ENCODE data around the gene UBE3C.
A peak's percentile ranks its signal among the peaks of the same experiment; 100 is the strongest.

The UBE3C gene

DNA sequence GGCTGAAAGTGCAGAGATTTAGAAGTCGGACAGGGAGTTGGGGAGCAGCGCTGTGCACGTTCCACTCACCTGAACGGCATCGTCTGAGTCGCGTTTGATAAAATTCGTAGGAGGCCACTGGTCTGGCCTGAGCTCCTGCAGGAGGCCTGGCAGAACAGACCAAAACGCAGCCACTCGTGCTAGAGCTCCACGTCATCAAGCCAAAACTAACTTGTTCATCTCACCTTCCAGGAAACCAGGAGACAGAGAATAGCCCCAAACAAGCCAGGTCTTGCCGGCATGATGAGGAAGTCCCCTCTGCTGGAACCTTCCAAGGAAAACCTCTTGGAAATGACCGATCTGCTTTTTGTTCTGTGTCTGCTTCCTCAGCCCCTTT, 154.7 kb downstream of the UBE3C start:
- H3K27ac Mint-ChIP-seq, result no peak overlapping the region
- no peaks in the 10 kb centered on the region for H3K9me3 Mint-ChIP-seq
- ATAC-seq (no peak), DNase-seq (no peak)
- H3K4me1 Mint-ChIP-seq, result peaks cover 5% of the 10 kb centered on the region
- H3K4me3 Mint-ChIP-seq, result no peak overlapping the region
- no peaks in the 10 kb centered on the region for H3K27me3 Mint-ChIP-seq

DNA sequence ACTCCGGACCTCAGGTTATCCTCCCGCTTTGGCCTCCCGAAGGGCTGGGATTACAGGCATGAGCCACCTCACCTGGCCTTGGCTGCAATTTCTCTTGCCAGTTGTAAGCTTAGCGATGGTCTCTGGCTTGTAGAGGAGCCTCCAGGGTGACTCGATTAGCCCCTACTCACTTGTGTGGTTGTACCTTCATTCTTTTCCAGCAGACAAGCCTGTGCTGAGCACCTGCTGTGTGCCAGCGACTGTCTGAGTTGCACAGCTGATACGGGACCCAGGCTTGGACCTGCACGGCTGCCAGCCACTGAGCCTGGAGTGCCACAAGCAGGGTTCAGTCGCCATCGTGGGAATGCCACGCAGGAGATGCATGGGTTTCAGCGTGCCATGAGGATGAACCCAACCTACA, 156.0 kb downstream of the UBE3C start:
- no peak for ATAC-seq
- DNase-seq, result no peak
- Mint-ChIP-seq H3K9me3 (peaks cover 0 to 6% of the 10 kb centered on the region in 2 donors), H3K27ac (no peak overlapping the region), H3K27me3 (no peaks in the 10 kb centered on the region), H3K4me1 (peaks cover 16% of the 10 kb centered on the region), H3K4me3 (no peak overlapping the region)

DNA sequence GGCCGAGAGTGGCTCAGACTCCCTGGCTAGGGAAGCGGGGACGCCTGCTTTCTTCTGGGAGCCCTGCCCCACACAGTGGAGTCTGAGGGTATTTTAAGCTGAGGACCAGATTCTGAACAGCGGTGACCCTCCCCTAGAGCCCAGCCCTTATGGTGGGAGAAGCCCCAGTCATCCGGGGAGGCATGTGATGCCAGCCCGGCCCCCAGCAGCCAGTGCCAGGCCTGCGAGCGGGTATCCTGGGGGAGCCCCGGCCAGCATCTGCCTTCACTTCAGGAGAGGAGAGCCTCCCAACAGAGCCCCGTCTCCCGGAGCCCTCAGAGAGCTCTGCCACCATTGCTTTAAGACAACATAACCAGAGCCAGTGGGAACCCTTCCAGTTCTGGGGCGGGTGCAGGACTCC, 156.6 kb downstream of the UBE3C start:
- H3K27me3 Mint-ChIP-seq, result no peaks in the 10 kb centered on the region
- DNase-seq, result no peak
- no peak overlapping the region for H3K4me3 Mint-ChIP-seq
- peak overlapping the region in 1 of 2 donors; percentile 19 for H3K27ac Mint-ChIP-seq
- H3K9me3 Mint-ChIP-seq, result peaks cover 0 to 6% of the 10 kb centered on the region in 2 donors
- H3K4me1 Mint-ChIP-seq, result peaks cover 16% of the 10 kb centered on the region
- no peak for ATAC-seq

DNA sequence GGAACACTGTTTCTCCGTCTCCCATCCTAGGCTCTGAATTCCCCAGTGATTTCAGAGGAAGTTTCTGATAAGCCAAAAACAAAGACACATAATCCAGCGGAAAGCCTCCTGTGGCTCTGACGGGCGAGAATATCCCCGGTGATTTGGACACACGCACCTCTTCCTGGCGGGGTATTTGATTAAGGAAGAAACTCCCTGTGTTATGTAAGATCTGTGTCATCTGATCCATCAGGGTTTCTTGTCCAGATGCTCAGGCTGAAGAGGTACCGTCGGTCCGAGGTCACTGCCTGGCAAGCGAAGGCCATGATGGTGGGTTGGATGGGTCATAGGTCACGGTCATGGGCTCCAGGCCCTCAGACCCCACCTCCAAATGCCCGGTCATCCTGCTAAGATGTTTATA, 158.5 kb downstream of the UBE3C start:
- H3K27ac Mint-ChIP-seq, result no peak overlapping the region
- no peaks in the 10 kb centered on the region for H3K27me3 Mint-ChIP-seq
- peaks cover 32% of the 10 kb centered on the region for H3K4me1 Mint-ChIP-seq
- DNase-seq, result no peak
- peaks cover 0 to 6% of the 10 kb centered on the region in 2 donors for H3K9me3 Mint-ChIP-seq
- no peak overlapping the region for H3K4me3 Mint-ChIP-seq
- no peak for ATAC-seq

DNA sequence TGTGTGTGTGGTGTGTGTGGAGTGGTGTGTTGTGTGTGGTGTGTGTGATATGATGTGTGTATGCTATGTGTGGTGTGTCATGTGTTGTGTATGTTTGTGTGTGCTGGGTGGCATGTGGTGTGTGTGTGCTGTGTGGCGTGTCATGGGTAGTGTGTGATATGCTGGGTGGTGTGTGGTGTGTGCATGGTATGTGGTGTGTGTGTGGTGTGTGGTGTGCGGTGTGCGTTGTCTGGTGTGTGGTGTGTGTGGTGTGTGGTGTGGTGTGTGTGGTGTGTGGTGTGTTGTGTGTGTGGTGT, 160.5 kb downstream of the UBE3C start:
- peaks cover 49% of the 10 kb centered on the region for H3K4me1 Mint-ChIP-seq
- H3K9me3 Mint-ChIP-seq, result peaks cover 0 to 6% of the 10 kb centered on the region in 2 donors
- no peak for DNase-seq
- H3K27ac Mint-ChIP-seq, result peak overlapping the region; percentile 38 to 91
- H3K4me3 Mint-ChIP-seq, result no peak overlapping the region
- no peak for ATAC-seq
- no peaks in the 10 kb centered on the region for H3K27me3 Mint-ChIP-seq

DNA sequence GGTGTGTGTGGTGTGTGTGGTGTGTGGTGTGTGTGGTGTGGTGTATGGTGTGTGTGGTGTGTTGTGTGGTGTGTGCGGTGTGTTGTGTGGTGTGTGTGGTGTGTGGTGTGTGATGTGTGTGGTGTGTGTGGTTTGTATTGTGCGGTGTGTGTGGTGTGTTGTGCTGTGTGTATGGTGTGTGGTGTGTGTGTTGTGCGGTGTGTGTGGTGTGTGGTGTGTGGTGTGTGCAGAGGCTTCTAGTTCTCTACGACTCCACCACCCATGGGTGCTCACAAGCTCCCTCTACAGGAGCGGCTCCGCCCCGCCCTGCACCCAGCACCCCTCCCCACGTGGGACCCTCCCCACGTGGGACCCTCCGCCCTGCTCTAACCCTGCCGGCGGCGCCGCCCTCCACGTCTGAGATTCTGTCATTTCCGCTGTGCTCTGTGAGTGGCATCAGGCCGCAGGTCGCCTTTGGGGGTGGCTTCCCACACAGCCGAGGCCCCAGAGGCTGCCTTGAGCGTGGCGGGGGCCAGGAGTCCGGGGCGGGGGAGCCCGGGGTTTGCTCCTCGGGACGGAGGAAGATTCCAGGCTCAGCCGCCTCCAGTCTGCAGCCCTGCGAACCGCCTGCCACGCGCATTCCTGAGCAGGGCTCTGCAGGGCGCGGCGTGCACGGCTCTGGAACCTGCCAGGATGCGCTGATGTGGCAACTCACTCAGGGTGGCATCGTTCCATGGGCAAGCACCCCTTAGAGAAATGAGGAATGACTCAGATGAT, 161.1 kb downstream of the UBE3C start:
- no peaks in the 10 kb centered on the region for H3K27me3 Mint-ChIP-seq
- H3K27ac Mint-ChIP-seq, result peak overlapping the region; percentile 38 to 91
- ATAC-seq (peak; percentile 23), DNase-seq (peak in 1 of 2 donors; percentile 33)
- no peak overlapping the region for H3K4me3 Mint-ChIP-seq
- peaks cover 0 to 6% of the 10 kb centered on the region in 2 donors for H3K9me3 Mint-ChIP-seq
- H3K4me1 Mint-ChIP-seq, result peaks cover 49% of the 10 kb centered on the region

DNA sequence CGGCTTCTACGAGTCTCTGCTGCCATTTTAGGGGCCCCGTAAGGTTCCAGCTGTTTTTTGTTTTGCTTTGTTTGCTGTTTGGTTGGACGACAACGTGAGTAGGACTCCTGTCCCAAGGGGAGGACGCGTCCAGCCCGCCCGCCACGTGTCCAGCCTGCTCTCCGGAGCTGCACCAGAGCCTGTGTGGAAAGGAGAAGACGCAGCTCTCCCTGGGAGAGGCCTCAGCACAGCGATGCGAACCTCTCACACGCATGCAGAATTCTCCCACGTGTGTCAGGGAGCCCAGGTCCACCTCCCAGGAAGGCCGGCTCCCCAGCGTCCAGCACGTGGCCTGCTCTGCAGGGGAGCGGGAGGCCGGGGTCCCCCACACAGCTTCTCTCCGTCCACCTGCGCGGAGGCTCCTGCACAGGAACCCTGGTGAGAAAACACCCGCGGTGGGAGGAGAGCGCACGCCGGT, 161.7 kb downstream of the UBE3C start:
- ATAC-seq (no peak), DNase-seq (no peak)
- H3K4me1 Mint-ChIP-seq, result peaks cover 53% of the 10 kb centered on the region
- no peaks in the 10 kb centered on the region for H3K27me3 Mint-ChIP-seq
- H3K9me3 Mint-ChIP-seq, result peaks cover 0 to 6% of the 10 kb centered on the region in 2 donors
- no peak overlapping the region for H3K27ac Mint-ChIP-seq
- no peak overlapping the region for H3K4me3 Mint-ChIP-seq

DNA sequence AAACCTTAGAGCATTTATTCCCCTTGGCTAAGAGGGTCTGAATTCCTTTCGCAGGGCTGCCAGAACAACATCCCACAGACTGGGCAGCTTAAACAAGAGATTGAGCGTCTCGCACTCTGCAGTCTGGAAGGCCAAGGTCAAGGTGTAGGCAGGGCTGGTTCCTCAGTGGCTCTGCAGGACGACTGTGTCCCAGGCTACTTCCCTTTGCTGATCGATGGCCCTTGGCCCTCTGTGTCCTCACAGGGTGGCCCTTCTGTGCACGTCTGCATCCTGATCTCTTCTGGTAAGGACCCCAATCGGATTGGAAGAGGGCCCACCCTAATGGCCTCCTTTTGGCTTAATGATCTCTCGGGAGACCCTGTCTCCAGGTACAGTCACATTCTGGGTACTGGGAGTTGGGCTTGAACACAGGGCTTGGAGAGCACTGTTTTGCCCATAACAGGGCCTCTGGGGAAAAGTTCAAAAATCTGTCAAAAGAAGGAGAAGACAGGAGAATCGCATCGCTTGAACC, 162.9 kb downstream of the UBE3C start:
- peaks cover 61% of the 10 kb centered on the region for H3K4me1 Mint-ChIP-seq
- ATAC-seq (no peak), DNase-seq (no peak)
- peak overlapping the region; percentile 65 to 77 for H3K4me3 Mint-ChIP-seq
- peaks cover 0 to 6% of the 10 kb centered on the region in 2 donors for H3K9me3 Mint-ChIP-seq
- no peaks in the 10 kb centered on the region for H3K27me3 Mint-ChIP-seq
- H3K27ac Mint-ChIP-seq, result peak overlapping the region; percentile 87 to 95

DNA sequence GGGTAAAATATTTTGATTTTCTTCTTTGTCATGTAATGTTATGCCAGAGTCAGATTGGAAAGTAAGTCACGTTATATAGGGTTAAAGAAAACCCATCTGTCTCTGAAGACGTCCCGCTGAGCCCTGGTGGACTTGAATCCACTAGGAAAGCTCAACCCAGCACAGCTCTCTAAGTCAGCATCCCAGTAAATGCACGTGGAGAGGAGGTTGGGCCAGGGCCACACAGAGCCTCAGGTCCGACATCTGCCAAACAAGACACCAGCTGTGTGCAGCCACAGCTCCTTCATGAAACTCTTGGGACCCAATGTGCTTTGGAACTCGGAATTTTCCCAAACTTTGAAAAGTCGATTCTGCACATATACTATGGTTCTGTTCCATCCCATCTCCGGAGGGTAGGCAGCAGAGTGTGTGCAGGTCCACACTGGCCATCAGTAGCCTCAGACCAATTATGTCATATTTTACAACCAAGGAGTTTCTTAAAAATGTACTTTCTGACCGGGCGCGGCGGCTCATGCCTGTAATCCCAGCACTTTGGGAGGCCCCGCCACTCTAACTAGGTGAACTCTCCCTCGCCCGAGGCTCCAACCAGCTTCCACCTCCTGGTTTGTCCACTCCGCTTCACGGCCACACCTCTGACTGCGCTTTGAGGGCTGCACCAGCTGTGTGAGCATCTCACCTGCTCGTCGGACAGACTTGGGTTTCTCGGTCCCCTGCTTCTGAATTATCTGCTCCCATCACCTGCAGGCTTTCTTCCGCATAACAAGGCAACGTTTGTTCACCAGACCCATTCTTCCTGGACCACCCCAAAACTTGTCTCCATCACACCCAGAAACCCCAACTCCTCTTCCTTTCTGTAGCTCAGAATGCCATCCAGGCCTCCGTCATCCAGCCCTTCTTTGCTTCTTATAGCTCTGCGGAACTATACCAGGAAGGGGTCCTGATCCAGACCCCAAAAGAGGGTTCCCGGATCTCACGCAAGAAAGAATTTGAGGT, 168.4 kb downstream of the UBE3C start:
- no peak overlapping the region for H3K27ac Mint-ChIP-seq
- H3K4me1 Mint-ChIP-seq, result peaks cover 45% of the 10 kb centered on the region
- no peak overlapping the region for H3K4me3 Mint-ChIP-seq
- H3K27me3 Mint-ChIP-seq, result no peaks in the 10 kb centered on the region
- ATAC-seq (no peak), DNase-seq (no peak)
- H3K9me3 Mint-ChIP-seq, result no peaks in the 10 kb centered on the region

DNA sequence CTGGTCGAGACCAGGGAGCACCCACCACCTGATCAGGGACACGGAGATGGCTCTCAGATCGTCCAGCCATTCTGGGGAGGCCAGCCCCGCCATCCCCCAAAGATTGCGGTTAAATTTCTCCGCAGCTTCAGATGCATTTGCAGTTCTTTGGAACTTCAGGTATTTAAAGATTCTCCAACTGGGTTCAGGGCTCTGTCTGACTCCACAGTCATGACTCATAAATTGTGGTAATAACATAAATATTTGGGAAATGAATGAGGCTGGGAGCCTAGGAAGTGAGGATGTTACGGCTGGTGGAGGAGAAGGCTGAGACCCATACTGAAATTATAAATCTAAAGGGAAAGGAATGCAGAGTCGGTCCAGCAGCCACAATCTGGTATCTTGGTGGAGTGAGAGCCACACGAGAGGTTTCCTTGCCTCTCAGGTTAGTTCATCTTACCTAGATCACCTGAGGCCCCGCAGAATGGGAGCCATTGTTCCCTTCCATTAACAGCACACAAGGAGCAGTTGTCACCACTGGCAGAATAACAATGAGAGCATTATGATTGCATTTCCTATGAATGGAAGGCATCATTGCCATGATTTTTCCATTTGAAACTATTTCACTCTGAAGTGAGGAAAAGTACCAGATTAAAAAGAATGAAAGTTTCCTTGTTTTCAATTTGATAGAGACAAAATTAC, 171.4 kb downstream of the UBE3C start:
- H3K27me3 Mint-ChIP-seq, result no peaks in the 10 kb centered on the region
- H3K9me3 Mint-ChIP-seq, result no peaks in the 10 kb centered on the region
- H3K27ac Mint-ChIP-seq, result no peak overlapping the region
- peaks cover 26% of the 10 kb centered on the region for H3K4me1 Mint-ChIP-seq
- H3K4me3 Mint-ChIP-seq, result no peak overlapping the region
- DNase-seq, result no peak
- no peak for ATAC-seq

DNA sequence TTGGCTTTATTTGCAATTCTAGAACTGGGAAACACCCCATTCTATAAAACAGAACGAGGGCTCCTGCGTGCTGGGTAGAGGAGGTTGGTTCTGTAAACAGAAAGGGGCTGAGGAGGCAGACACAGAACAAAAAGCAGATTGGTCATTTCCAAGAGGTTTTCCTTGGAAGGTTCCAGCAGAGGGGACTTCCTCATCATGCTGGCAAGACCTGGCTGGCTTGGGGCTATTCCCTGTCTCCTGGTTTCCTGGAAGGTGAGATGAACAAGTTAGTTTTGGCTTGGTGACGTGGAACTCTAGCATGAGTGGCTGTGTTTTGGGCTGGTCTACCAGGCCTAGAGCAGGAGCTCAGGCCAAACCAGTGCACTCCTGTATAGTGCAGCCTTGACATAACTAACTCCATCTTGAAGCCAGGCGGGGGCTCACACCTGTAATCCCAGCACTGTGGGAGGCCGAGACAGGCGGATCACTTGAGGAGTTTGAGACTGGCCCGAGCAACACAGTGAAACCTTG, 172.0 kb downstream of the UBE3C start:
- ATAC-seq, result no peak
- Mint-ChIP-seq H3K9me3 (no peaks in the 10 kb centered on the region), H3K27ac (no peak overlapping the region), H3K4me3 (no peak overlapping the region), H3K4me1 (peaks cover 24% of the 10 kb centered on the region), H3K27me3 (no peaks in the 10 kb centered on the region)
- DNase-seq, result no peak

DNA sequence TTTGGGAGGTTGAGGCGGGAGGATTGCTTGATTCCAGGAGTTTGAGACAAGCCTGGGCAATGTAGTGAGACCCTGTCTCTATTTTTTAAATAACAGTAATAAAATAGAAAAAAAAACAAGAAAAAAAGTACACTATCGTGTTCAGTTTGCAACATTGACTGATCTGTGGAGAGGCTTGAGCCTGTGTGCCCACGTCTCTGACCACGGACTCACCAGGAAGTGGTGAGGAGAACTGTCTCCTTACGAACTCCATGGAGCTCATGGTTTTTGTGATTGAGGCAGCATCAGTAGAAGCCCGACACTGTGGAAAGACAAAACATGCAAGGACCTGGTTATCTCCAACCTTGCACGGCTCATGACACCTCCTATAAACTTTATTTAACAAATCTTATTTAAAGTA, 174.2 kb downstream of the UBE3C start:
- H3K27me3 Mint-ChIP-seq, result no peaks in the 10 kb centered on the region
- no peak overlapping the region for H3K27ac Mint-ChIP-seq
- peaks cover 7% of the 10 kb centered on the region for H3K4me1 Mint-ChIP-seq
- H3K4me3 Mint-ChIP-seq, result no peak overlapping the region
- H3K9me3 Mint-ChIP-seq, result no peaks in the 10 kb centered on the region
- ATAC-seq (no peak), DNase-seq (no peak)

DNA sequence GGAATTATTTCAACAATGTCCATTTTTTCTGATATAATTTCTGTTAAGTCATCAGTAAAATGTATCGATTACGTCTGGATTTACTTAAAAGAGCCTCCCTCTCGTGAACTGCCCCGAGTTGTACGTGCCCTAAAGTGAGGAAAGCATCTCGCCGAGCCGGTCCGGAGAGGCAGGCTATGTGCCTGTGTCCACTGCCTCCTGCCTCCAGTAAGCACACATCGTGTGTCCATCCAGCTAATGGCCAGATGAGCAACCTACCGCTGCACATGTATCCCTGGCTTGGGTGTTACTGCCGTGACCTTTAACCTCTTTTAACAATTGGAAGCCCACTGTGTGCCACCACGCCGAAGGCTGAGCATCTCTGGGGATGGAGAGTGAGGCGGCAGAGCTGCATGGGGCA, 174.9 kb downstream of the UBE3C start:
- no peaks in the 10 kb centered on the region for H3K9me3 Mint-ChIP-seq
- DNase-seq (no peak), ATAC-seq (no peak)
- no peaks in the 10 kb centered on the region for H3K27me3 Mint-ChIP-seq
- no peak overlapping the region for H3K27ac Mint-ChIP-seq
- peaks cover 14% of the 10 kb centered on the region for H3K4me1 Mint-ChIP-seq
- H3K4me3 Mint-ChIP-seq, result no peak overlapping the region

DNA sequence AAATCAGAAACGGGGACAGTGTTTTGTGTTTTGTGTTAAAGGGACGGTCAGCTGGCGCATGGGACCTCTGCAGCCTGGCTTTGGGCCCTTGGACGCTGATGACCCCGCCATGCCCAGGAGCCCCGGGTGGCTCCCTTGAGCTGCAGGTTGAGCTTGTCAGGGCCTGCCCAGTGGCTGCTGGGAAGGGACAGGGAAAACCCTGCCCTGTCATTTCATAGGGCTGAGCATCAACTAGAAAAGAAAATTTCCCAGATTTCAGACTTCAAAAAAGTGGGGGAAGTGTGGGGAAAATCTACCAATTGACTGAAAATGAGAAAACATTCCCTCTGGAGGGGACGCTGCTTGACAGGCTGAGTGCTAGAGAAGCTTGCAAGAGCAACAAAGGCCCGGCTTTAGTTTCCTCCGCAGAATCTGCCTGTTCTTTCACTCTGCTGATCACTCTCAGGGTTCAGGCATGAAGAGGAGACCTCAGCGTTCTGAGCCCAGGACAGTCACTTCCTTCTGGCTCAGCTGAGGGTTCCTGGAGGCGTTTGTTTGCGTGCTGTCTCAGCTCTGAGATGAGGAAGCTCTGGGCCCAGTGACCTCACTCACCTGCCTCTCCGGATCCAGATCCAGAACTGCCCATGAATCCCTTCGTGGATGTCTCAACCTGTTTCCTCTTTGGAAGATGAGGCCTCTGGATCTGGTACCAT, 179.4 kb downstream of the UBE3C start:
- H3K4me1 Mint-ChIP-seq, result peaks cover 14% of the 10 kb centered on the region
- peak in 1 of 2 donors; percentile 15 for DNase-seq
- no peak overlapping the region for H3K4me3 Mint-ChIP-seq
- H3K27me3 Mint-ChIP-seq, result no peaks in the 10 kb centered on the region
- no peaks in the 10 kb centered on the region for H3K9me3 Mint-ChIP-seq
- H3K27ac Mint-ChIP-seq, result peak overlapping the region; percentile 40 to 56
- peak; percentile 81 for ATAC-seq
